HG03064 (cell line): ENCODE results near the gene SEC24D.

Experiments
- ATAC-seq: cut with Tn5 transposase; IDR thresholded peaks from one replicate; pipeline ENCODE4 v1.9.1; 2021; ENCODE audit warnings: low read depth; ENCODE audit not compliant: unreplicated experiment

SEC24D gene

GRCh38 chr4:118846979-118847378, 11.1 kb upstream of the SEC24D start:
- ATAC-seq = no peak

- ATAC-seq = no peak
These were observed 9.7 kb upstream of the SEC24D start for GRCh38 chr4:118845552-118846050.

GRCh38 chr4:118843237-118843636, 7.3 kb upstream of the SEC24D start:
- ATAC-seq = no peak

- ATAC-seq = no peak
These were observed 6.1 kb upstream of the SEC24D start for GRCh38 chr4:118842055-118842454.

- ATAC-seq = no peak
These were observed 3.4 kb upstream of the SEC24D start for GRCh38 chr4:118839221-118839927.

- no peak for ATAC-seq
These were observed 1.2 kb upstream of the SEC24D start for GRCh38 chr4:118837121-118837507.

- peak; percentile 31 for ATAC-seq
These were observed 585 bp upstream of the SEC24D start for GRCh38 chr4:118836301-118837120.

GRCh38 chr4:118834960-118835569, 861 bp downstream of the SEC24D start:
- peak; percentile 64 for ATAC-seq

GRCh38 chr4:118834070-118834469, 1.9 kb downstream of the SEC24D start:
- no peak for ATAC-seq

GRCh38 chr4:118833192-118833820, 2.6 kb downstream of the SEC24D start:
- no peak for ATAC-seq

- no peak for ATAC-seq
These were observed 6.8 kb downstream of the SEC24D start for GRCh38 chr4:118829107-118829506.

GRCh38 chr4:118826723-118827444, 9.0 kb downstream of the SEC24D start:
- no peak for ATAC-seq

GRCh38 chr4:118825799-118826198, 10.1 kb downstream of the SEC24D start:
- peak; percentile 72 for ATAC-seq

- ATAC-seq = no peak
These were observed 11.8 kb downstream of the SEC24D start for GRCh38 chr4:118824141-118824540.

- ATAC-seq = no peak
These were observed 12.5 kb downstream of the SEC24D start for GRCh38 chr4:118823471-118823870.

GRCh38 chr4:118821590-118822293, 14.2 kb downstream of the SEC24D start:
- no peak for ATAC-seq

GRCh38 chr4:118817178-118817930, 18.6 kb downstream of the SEC24D start:
- ATAC-seq = no peak

GRCh38 chr4:118816538-118817177, 19.3 kb downstream of the SEC24D start:
- ATAC-seq = no peak
